Loucy (cell line): Measurements from ENCODE around the gene DNAJB8.

ENCODE experiments used
- H2AFZ ChIP-seq: fragments of 200-600 bp; sonication (generic); 2 replicates; pipeline ENCODE4 v1.6.0; 2016; ENCODE audit warnings: antibody characterized with exemption, mild to moderate bottlenecking, low read length, moderate library complexity
- H3F3A ChIP-seq: fragments of 200-600 bp; 2 replicates; pipeline ENCODE4 v1.6.0; 2016; ENCODE audit warnings: antibody characterized with exemption, low read depth, mild to moderate bottlenecking
- H3K27me3 ChIP-seq: fragments of 200-600 bp; sonication (generic); 2 replicates; pipeline ENCODE4 v1.6.1; 2014; ENCODE audit warnings: low read length, mild to moderate bottlenecking; ENCODE audit not compliant: insufficient read depth, poor library complexity, severe bottlenecking
- H3K36me3 ChIP-seq: fragments of 200-600 bp; sonication (generic); 2 replicates; pipeline ENCODE4 v1.6.1; 2016; ENCODE audit warnings: low read length; ENCODE audit not compliant: insufficient read depth
- H3K4me1 ChIP-seq: fragments of 200-600 bp; sonication (generic); 2 replicates; pipeline ENCODE4 v1.5.1; 2014; ENCODE audit warnings: low read length, mild to moderate bottlenecking; ENCODE audit not compliant: insufficient read depth, poor library complexity, severe bottlenecking
- H3K4me2 ChIP-seq: fragments of 200-600 bp; sonication (generic); 2 replicates; pipeline ENCODE4 v1.6.0; 2014; ENCODE audit warnings: antibody characterized with exemption, low read length, low read depth, mild to moderate bottlenecking; ENCODE audit not compliant: poor library complexity, severe bottlenecking
- H3K4me3 ChIP-seq: fragments of 200-600 bp; sonication (generic); 2 replicates; pipeline ENCODE4 v1.5.1; 2014; ENCODE audit warnings: low read length, mild to moderate bottlenecking, mixed read lengths; ENCODE audit not compliant: poor library complexity, severe bottlenecking
- H3K79me2 ChIP-seq: fragments of 200-600 bp; sonication (generic); 2 replicates; pipeline ENCODE4 v1.6.1; 2014; ENCODE audit warnings: low read length; ENCODE audit not compliant: insufficient read depth
- H3K9ac ChIP-seq: fragments of 200-600 bp; sonication (generic); 2 replicates; pipeline ENCODE4 v1.6.0; 2014; ENCODE audit warnings: mild to moderate bottlenecking, low read depth, low read length, moderate library complexity; ENCODE audit not compliant: poor library complexity, severe bottlenecking
- H3K9me2 ChIP-seq: fragments of 200-600 bp; sonication (generic); replicated peaks from 2 replicates; pipeline ENCODE4 v1.6.1; 2016; ENCODE audit warnings: low read depth, low read length, mixed read lengths
- H3K9me3 ChIP-seq: fragments of 200-600 bp; sonication (generic); 2 replicates; pipeline ENCODE4 v1.6.1; 2014; ENCODE audit warnings: mild to moderate bottlenecking, antibody characterized with exemption, low read length, low read depth; ENCODE audit not compliant: insufficient read depth
- H4K20me1 ChIP-seq: fragments of 200-600 bp; sonication (generic); 2 replicates; pipeline ENCODE4 v1.6.0; 2014; ENCODE audit warnings: antibody characterized with exemption, low read length, mild to moderate bottlenecking; ENCODE audit not compliant: insufficient read depth, poor library complexity, severe bottlenecking
- CTCF ChIP-seq: fragments of 200-600 bp; sonication (generic); conservative IDR thresholded peaks from 2 replicates; pipeline ENCODE4 v1.5.1; 2014; ENCODE audit warnings: mild to moderate bottlenecking, antibody characterized with exemption, low read length
- EZH2phosphoT487 ChIP-seq: fragments of 200-600 bp; IDR thresholded peaks from 2 replicates; pipeline ENCODE4 v1.6.1; 2018; ENCODE audit warnings: antibody characterized with exemption, mild to moderate bottlenecking, moderate library complexity, borderline replicate concordance

The DNAJB8 gene

GRCh38 chr3:128475355-128475754 is 8.7 kb upstream of the DNAJB8 start:
- Histone ChIP-seq H3K79me2 (peaks cover 9% of the 10 kb centered on the region; the same call in 1 of the 2 replicates), H3K4me2 (no peak overlapping the region), H3K4me3 (no peak overlapping the region), H3K9me3 (no peaks in the 10 kb centered on the region), H3K36me3 (peaks cover 3% of the 10 kb centered on the region; the same call in 1 of the 2 replicates), H3K9me2 (no peaks in the 10 kb centered on the region), H3K4me1 (no peaks in the 10 kb centered on the region), H3F3A (no peaks in the 10 kb centered on the region), H3K27me3 (no peaks in the 10 kb centered on the region), H4K20me1 (no peaks in the 10 kb centered on the region), H2AFZ (no peak overlapping the region), H3K9ac (no peak overlapping the region)
- TF ChIP-seq CTCF (no peak), EZH2phosphoT487 (no peak)

- H3K4me2 ChIP-seq = no peak overlapping the region
- H3K4me3 ChIP-seq = no peak overlapping the region
- no peak overlapping the region for H3K9ac ChIP-seq
- no peaks in the 10 kb centered on the region for H3K36me3 ChIP-seq
- no peaks in the 10 kb centered on the region for H3K9me2 ChIP-seq
- TF ChIP-seq CTCF (no peak), EZH2phosphoT487 (no peak)
- H3K4me1 ChIP-seq = peaks cover 3% of the 10 kb centered on the region
- H3K27me3 ChIP-seq = no peaks in the 10 kb centered on the region
- H2AFZ ChIP-seq = no peak overlapping the region
- H4K20me1 ChIP-seq = no peaks in the 10 kb centered on the region
- no peaks in the 10 kb centered on the region for H3K79me2 ChIP-seq
- H3K9me3 ChIP-seq = no peaks in the 10 kb centered on the region
- no peaks in the 10 kb centered on the region for H3F3A ChIP-seq
These were observed 7.0 kb upstream of the DNAJB8 start for GRCh38 chr3:128473737-128474136.

DNA sequence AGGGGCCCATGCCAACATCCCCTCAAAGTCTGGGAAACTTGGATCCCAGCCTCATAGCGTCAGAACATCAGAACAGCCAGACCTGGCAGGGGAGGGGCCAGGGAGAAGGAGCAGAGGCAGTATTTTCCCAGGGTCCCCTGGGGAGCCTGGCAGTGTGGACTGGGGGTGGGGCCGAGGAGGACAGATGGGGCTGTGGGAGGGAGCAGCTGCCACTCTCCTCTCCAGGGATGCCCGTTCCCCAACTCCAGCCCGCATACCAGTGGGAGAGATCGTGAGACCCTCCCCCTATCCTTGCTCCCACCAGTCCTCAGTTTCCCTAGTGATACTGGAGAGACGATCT is 6.5 kb upstream of the DNAJB8 start:
- no peak overlapping the region for H3K4me2 ChIP-seq
- H3F3A ChIP-seq = no peaks in the 10 kb centered on the region
- TF ChIP-seq EZH2phosphoT487 (no peak), CTCF (no peak)
- no peaks in the 10 kb centered on the region for H3K36me3 ChIP-seq
- H3K9me3 ChIP-seq = no peaks in the 10 kb centered on the region
- no peaks in the 10 kb centered on the region for H4K20me1 ChIP-seq
- no peaks in the 10 kb centered on the region for H3K27me3 ChIP-seq
- H3K9me2 ChIP-seq = no peaks in the 10 kb centered on the region
- no peak overlapping the region for H3K9ac ChIP-seq
- H3K4me3 ChIP-seq = no peak overlapping the region
- H3K79me2 ChIP-seq = no peaks in the 10 kb centered on the region
- H3K4me1 ChIP-seq = peaks cover 3% of the 10 kb centered on the region
- no peak overlapping the region for H2AFZ ChIP-seq
